HepG2 (cell line): Measurements from ENCODE around the gene WNT4. TPM values are rescaled to one million over a fixed set of nuclear protein-coding genes. Genes with fewer than 3 reads are reported as not detected.

Experiments
- SMARCC2 ChIP-seq: fragments of 450-650 bp; IDR thresholded peaks from 2 replicates; pipeline ENCODE4 v1.6.1; 2017; ENCODE audit warnings: antibody characterized with exemption, mild to moderate bottlenecking
- ZBTB8A ChIP-seq: sonication (generic); formaldehyde crosslinking; IDR thresholded peaks from 2 replicates; pipeline ENCODE4 v1.4.0; 2020; ENCODE audit warnings: mild to moderate bottlenecking, low read depth, missing genetic modification reagents, borderline replicate concordance
- ZNF609 ChIP-seq: sonication (generic); formaldehyde crosslinking; IDR thresholded peaks from 2 replicates; pipeline ENCODE4 v1.4.0; 2020; ENCODE audit warnings: mild to moderate bottlenecking, missing genetic modification reagents, borderline replicate concordance
- polyA plus RNA-seq, 8 experiments: library from polyadenylated mRNA; depleted of rRNA in 3 of 8; stranded (reverse) in 7 of 8; unstranded in 1 of 8; fragments of >200 nt; fragmentation: Illumina TruSeq in 4 of 8; extraction: Trizol in 4 of 8; gene quantifications; 2 replicates each; pipeline versions ENCODE4 v1.2.1 to v1.2.3, GENCODE V29; 2011 to 2016; ENCODE audit warnings: low read depth in 4 of 8, missing spikeins in 1 of 8, mixed read lengths in 1 of 8; ENCODE audit not compliant: insufficient read depth in 1 of 8
- total RNA-seq, 5 experiments: library from RNA; depleted of rRNA; stranded (reverse); fragments of >200 nt; fragmentation: Illumina TruSeq; extraction: Trizol; gene quantifications; 2 replicates each; pipeline ENCODE4 v1.2.3, GENCODE V29; 2016; ENCODE audit warnings: low read depth in 1 of 5

Gene WNT4
- total and polyA plus RNA-seq, 2 of the 13 experiments (the other 11 are each of a cell fraction or from before 2014, with no cell fraction given): not detected

GRCh38 chr1:22071511-22071910 is 71.4 kb downstream of the WNT4 start (continued):
- TF ChIP-seq ZNF609 (no peak), ZBTB8A (CRISPR knock-in tag) (no peak), SMARCC2 (no peak)

Other genes with a start within 250 kb of the WNT4 start
- 5.6 and 9.1 TPM in 2 replicates for gene HSPG2, start 205.8 kb downstream of the WNT4 start, total RNA-seq (2016; rRNA removed; fragmentation: Illumina TruSeq; extraction: Trizol)
- gene HSPG2, start 205.8 kb downstream of the WNT4 start, polyA plus RNA-seq (2011; rRNA removed): 10.3 and 13.1 TPM in 2 replicates
- not detected in 2 replicates for gene CELA3B, start 166.1 kb downstream of the WNT4 start, total RNA-seq (2016; rRNA removed; fragmentation: Illumina TruSeq; extraction: Trizol)
- gene CELA3B, start 166.1 kb downstream of the WNT4 start, polyA plus RNA-seq (2011; rRNA removed): 0.34 TPM in 1 of 2 replicates, not detected in the other
- gene CELA3A, start 141.4 kb downstream of the WNT4 start, total RNA-seq (2016; rRNA removed; fragmentation: Illumina TruSeq; extraction: Trizol): not detected in 2 replicates
- 0.09 and 0.73 TPM in 2 replicates for gene CELA3A, start 141.4 kb downstream of the WNT4 start, polyA plus RNA-seq (2011; rRNA removed)
- 237 and 358 TPM in 2 replicates for gene CDC42, start 90.4 kb downstream of the WNT4 start, total RNA-seq (2016; rRNA removed; fragmentation: Illumina TruSeq; extraction: Trizol)
- 101 and 138 TPM in 2 replicates for gene CDC42, start 90.4 kb downstream of the WNT4 start, polyA plus RNA-seq (2011; rRNA removed)